ENCODE measurements around the gene STK10.

The STK10 gene

GRCh38 chr5:172093965-172094364 is 94.1 kb downstream of the STK10 start:
- in situ Hi-C loops (cut with HindIII; ENCODE audit: low sequenced_read_pairs) = no loop called here
- DNase-seq (ENCODE audit: low read depth, low spot score) = no peak
- H3K4me3 ChIP-seq (ENCODE audit: low read depth, low read length) = no peak overlapping the region
- no peak for TF ChIP-seq CTCF (IDR thresholded peaks at IDR 0.05; ENCODE audit: low read depth, low read length)

- no peak for DNase-seq (ENCODE audit: low read depth, low spot score)
- in situ Hi-C loops (cut with HindIII; ENCODE audit: low sequenced_read_pairs) = no loop called here
- TF ChIP-seq CTCF (IDR thresholded peaks at IDR 0.05; ENCODE audit: low read depth, low read length) = no peak
- H3K4me3 ChIP-seq (ENCODE audit: low read depth, low read length) = no peak overlapping the region
Observed at GRCh38 chr5:172093559-172093958, 94.5 kb downstream of the STK10 start.

DNA sequence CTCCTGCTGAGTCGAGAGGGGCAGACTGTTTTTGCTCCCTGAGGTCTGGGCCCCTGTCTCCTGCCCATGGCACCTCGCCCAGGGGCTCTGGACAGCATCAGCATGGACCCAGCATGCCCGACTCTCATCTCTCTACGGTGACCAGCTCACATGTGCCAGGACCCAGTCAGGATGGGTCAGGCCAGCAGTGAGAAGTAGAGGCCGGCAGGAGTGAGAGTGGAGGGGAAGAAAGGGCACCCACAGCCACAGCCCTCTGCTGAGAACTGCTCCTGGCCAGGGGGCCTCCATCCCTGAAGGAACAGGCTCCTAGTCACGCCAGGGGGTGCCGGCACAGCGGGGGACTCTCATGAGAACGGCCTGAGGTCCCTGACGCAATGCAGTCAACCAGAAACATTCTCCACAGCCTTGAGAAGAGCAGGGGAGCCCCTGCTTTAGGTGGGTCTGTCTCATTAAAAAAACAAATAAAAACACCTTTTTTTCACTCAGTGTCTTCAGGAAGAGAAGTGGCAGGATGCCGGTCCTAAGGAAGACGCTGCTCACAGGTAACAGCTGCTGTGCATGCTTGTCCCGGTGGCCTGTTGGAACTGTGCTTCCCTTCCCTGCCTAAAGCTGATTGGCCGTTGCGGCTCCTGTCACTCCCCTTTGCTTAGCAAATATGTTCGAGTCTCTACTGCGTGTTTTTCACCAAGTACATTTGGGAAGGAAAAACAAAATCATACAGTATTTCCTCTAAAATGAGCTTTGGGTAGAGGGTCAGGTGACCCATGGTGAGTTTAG is 95.9 kb downstream of the STK10 start:
- no peak for DNase-seq (ENCODE audit: low read depth, low spot score)
- H3K4me3 ChIP-seq (ENCODE audit: low read depth, low read length) = no peak overlapping the region
- TF ChIP-seq CTCF (IDR thresholded peaks at IDR 0.05; ENCODE audit: low read depth, low read length) = no peak
- in situ Hi-C loops (cut with HindIII; ENCODE audit: low sequenced_read_pairs) = no loop called here

- in situ Hi-C loops (cut with HindIII; ENCODE audit: low sequenced_read_pairs) = no loop called here
- H3K4me3 ChIP-seq (ENCODE audit: low read depth, low read length) = no peak overlapping the region
- DNase-seq (ENCODE audit: low read depth, low spot score) = no peak
- no peak for TF ChIP-seq CTCF (IDR thresholded peaks at IDR 0.05; ENCODE audit: low read depth, low read length)
Observed at GRCh38 chr5:172090976-172091547, 97.0 kb downstream of the STK10 start.

DNA sequence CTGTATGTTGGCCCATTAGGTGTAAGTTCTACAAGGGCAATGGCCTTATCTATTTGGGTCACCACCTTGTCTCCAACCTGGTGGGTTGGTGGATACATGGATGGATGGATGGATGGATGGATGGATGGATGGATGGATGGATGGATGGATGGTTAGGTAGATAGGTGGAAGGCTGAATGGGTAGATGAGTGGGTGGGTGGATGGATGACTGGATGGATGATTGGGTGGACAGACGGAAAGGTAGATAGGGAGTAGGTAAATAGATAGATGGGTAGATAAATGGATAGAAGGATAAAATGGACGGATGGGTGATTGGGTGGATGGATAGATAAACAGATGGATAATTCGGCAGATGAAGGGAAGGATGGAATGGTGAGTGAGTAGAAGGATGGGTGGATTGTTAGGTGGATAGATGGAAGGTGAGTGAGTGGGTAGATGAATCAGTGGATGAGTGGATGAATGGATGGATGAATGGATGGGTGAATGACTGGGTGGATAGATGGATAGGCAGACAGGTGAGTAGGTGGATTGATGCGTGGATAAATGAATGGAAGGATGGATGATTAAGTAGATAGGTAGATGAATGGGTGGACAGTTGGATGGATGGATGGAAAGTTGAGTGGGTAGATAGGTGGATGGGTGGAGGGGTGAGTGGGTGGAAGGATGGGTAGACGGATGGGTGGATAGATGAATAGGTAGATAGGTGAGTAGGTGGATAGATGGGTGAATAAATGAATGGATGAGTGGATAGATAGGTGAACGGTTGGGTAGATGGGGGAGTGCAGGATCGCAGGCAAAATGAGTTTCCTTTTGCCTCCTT is 98.5 kb downstream of the STK10 start:
- in situ Hi-C loops (cut with HindIII; ENCODE audit: low sequenced_read_pairs) = no loop called here
- TF ChIP-seq CTCF (IDR thresholded peaks at IDR 0.05; ENCODE audit: low read depth, low read length) = no peak
- no peak for DNase-seq (ENCODE audit: low read depth, low spot score)
- H3K4me3 ChIP-seq (ENCODE audit: low read depth, low read length) = no peak overlapping the region

DNA sequence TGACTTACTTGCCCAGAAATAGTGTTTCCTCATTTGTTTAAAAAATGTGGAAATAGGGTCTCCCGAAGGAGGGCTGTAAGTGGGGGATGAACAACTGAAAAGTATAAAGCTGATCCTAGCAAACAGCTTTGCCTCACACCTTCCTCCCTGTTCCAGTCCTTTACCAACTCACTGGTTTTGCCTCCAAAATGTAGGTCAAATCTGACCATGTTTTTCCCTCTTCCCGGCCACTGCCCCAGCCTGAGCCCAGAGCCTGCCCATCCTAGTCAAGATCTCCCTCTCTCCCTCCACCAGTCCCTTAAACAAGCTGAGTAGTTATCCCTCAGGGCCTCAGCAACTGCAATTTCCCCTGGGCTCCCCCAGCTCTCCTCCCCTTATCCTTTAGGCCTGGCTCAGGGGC is 99.2 kb downstream of the STK10 start:
- no peak for DNase-seq (ENCODE audit: low read depth, low spot score)
- no peak for TF ChIP-seq CTCF (IDR thresholded peaks at IDR 0.05; ENCODE audit: low read depth, low read length)
- H3K4me3 ChIP-seq (ENCODE audit: low read depth, low read length) = no peak overlapping the region
- in situ Hi-C loops (cut with HindIII; ENCODE audit: low sequenced_read_pairs) = no loop called here

Measured in astrocyte of the spinal cord (primary cell).